Osteocyte (in vitro differentiated cells): ENCODE measurements around the gene SGTA. TPM values are rescaled to one million over a fixed set of nuclear protein-coding genes. Genes with fewer than 3 reads are reported as not detected.

Source experiments
- DNase-seq: peaks from one replicate; pipeline ENCODE4 v3.0.0; 2021; ENCODE audit warnings: mixed read lengths; ENCODE audit not compliant: unreplicated experiment; ENCODE audit errors: extremely low spot score
- H3K27ac Mint-ChIP-seq: one replicate; pipeline ENCODE4 v1.8.0; 2021; ENCODE audit warnings: mild to moderate bottlenecking, mixed read lengths; ENCODE audit not compliant: unreplicated experiment
- H3K27me3 Mint-ChIP-seq: one replicate; pipeline ENCODE4 v1.8.0; 2021; ENCODE audit warnings: mixed read lengths; ENCODE audit not compliant: unreplicated experiment
- H3K36me3 Mint-ChIP-seq: one replicate; pipeline ENCODE4 v1.8.0; 2021; ENCODE audit warnings: mixed read lengths; ENCODE audit not compliant: unreplicated experiment
- H3K4me1 Mint-ChIP-seq: one replicate; pipeline ENCODE4 v1.8.0; 2021; ENCODE audit warnings: mixed read lengths; ENCODE audit not compliant: unreplicated experiment
- H3K4me3 Mint-ChIP-seq: one replicate; pipeline ENCODE4 v1.8.0; 2021; ENCODE audit warnings: mild to moderate bottlenecking, moderate library complexity, mixed read lengths; ENCODE audit not compliant: unreplicated experiment
- H3K9me3 Mint-ChIP-seq: one replicate; pipeline ENCODE4 v1.8.0; 2021; ENCODE audit warnings: mixed read lengths; ENCODE audit not compliant: unreplicated experiment
- total RNA-seq: library from RNA; stranded (reverse); gene quantifications from 2 replicates; pipeline ENCODE4 v1.2.1, GENCODE V29; 2021
- TF ChIP-seq, protein P1 (sequence below): fragments of 200-600 bp; sonication (generic); IDR thresholded peaks from 2 replicates; pipeline ENCODE4 v1.5.0; 2021; ENCODE audit warnings: antibody characterized with exemption, mild to moderate bottlenecking, moderate library complexity

The SGTA gene
- total RNA-seq, 1 donor from 2014 or later = 53.2 TPM

GRCh38 chr19:2779121-2779740 lies 3.8 kb downstream of the SGTA start:
- no peak for DNase-seq
- H3K36me3 Mint-ChIP-seq = peaks cover 3% of the 10 kb centered on the region
- no peak overlapping the region for H3K27ac Mint-ChIP-seq
- no peaks in the 10 kb centered on the region for H3K9me3 Mint-ChIP-seq
- H3K27me3 Mint-ChIP-seq = no peaks in the 10 kb centered on the region
- TF ChIP-seq, protein P1, sequence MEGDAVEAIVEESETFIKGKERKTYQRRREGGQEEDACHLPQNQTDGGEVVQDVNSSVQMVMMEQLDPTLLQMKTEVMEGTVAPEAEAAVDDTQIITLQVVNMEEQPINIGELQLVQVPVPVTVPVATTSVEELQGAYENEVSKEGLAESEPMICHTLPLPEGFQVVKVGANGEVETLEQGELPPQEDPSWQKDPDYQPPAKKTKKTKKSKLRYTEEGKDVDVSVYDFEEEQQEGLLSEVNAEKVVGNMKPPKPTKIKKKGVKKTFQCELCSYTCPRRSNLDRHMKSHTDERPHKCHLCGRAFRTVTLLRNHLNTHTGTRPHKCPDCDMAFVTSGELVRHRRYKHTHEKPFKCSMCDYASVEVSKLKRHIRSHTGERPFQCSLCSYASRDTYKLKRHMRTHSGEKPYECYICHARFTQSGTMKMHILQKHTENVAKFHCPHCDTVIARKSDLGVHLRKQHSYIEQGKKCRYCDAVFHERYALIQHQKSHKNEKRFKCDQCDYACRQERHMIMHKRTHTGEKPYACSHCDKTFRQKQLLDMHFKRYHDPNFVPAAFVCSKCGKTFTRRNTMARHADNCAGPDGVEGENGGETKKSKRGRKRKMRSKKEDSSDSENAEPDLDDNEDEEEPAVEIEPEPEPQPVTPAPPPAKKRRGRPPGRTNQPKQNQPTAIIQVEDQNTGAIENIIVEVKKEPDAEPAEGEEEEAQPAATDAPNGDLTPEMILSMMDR = no peak
- H3K4me1 Mint-ChIP-seq = peaks cover 34% of the 10 kb centered on the region
- H3K4me3 Mint-ChIP-seq = no peak overlapping the region

DNA sequence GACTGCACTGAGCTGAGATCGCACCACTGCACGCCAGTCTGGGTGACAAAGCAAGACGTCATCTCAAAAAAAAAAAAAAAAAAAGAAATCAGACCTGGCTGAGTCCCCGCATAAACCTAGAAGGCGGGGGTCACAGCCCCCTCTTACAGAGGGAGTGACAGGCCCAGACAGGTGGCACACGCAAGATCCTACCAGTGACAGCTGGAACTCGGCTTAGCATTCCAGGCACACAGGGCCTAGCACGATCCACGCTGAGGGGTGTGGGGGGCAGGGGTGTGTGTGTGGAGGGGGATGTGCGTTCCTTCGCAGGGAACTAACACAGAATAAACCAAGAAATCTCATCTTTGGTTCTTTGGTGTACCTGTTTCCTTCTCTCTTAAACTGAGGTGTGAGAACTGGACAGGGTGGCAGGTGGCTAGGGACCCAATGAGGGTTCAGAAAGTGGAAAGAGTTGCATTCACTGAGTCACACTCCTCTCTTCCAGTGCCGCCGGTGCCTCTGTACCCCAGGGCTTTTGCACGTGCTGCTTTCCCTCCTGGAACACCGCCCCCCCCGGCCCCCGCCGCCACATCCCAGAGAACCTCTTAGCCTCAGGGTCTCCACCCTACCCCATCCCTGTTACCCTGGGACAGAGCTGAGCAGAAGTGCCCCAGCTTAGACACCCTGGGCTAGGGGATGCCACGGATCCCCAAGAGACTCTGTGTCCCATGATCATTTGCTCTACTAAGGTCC lies 5.0 kb downstream of the SGTA start:
- DNase-seq = no peak
- Mint-ChIP-seq H3K4me1 (peaks cover 28% of the 10 kb centered on the region), H3K27me3 (no peaks in the 10 kb centered on the region), H3K36me3 (peaks cover 3% of the 10 kb centered on the region), H3K9me3 (no peaks in the 10 kb centered on the region), H3K27ac (no peak overlapping the region), H3K4me3 (no peak overlapping the region)
- TF ChIP-seq, protein P1 = no peak

- H3K27me3 Mint-ChIP-seq = no peaks in the 10 kb centered on the region
- H3K36me3 Mint-ChIP-seq = peaks cover 3% of the 10 kb centered on the region
- DNase-seq = no peak
- TF ChIP-seq, protein P1 = no peak
- no peak overlapping the region for H3K4me3 Mint-ChIP-seq
- peaks cover 12% of the 10 kb centered on the region for H3K4me1 Mint-ChIP-seq
- peak overlapping the region; percentile 62 for H3K27ac Mint-ChIP-seq
- H3K9me3 Mint-ChIP-seq = no peaks in the 10 kb centered on the region
Measured at GRCh38 chr19:2775556-2776430, 7.3 kb downstream of the SGTA start.

- DNase-seq = no peak
- peaks cover 7% of the 10 kb centered on the region for H3K4me1 Mint-ChIP-seq
- H3K27ac Mint-ChIP-seq = peak overlapping the region; percentile 62
- H3K9me3 Mint-ChIP-seq = no peaks in the 10 kb centered on the region
- TF ChIP-seq, protein P1 = no peak
- H3K36me3 Mint-ChIP-seq = peaks cover 3% of the 10 kb centered on the region
- H3K27me3 Mint-ChIP-seq = no peaks in the 10 kb centered on the region
- no peak overlapping the region for H3K4me3 Mint-ChIP-seq
Measured at GRCh38 chr19:2774953-2775555, 8.0 kb downstream of the SGTA start.
